IMR-90 (cell line): ENCODE data around the gene NAE1. TPM values are rescaled to one million over a fixed set of nuclear protein-coding genes. Genes with fewer than 3 reads are reported as not detected.

Experiments used
- ATAC-seq: fragments of 200-7000 bp; cut with Tn5 transposase; 2 replicates; pipeline ENCODE4 v1.9.1; 2020; ENCODE audit warnings: low read depth, mild to moderate bottlenecking, moderate library complexity
- BruUV-seq: library from RNA; stranded (reverse); fragments of 400-500 nt; replicated peaks from 2 replicates; lab custom pipeline; 2021; lab: Mats Ljungman, UMichigan
- CTCF ChIA-PET: fragments of 300-600 bp; formaldehyde crosslinking; extraction: SDS; loops from one replicate; lab custom pipeline; 2021; ENCODE audit warnings: antibody characterized with exemption; lab: Yijun Ruan, JAX
- POLR2A ChIA-PET: fragments of 300-600 bp; sonication (Branson Sonifier 250); formaldehyde crosslinking; loops from one replicate; lab custom pipeline; 2022; ENCODE audit warnings: antibody characterized with exemption; ENCODE audit not compliant: unreplicated experiment; lab: Charles Lee
- DNase-seq: peaks from one replicate; pipeline ENCODE4 v3.0.0; 2013
- H2AFZ ChIP-seq: replicated peaks from 2 replicates; pipeline ENCODE3; 2013; ENCODE audit warnings: low read length, mild to moderate bottlenecking; ENCODE audit not compliant: poor library complexity
- H2AK5ac ChIP-seq: 2 replicates; pipeline ENCODE4 v1.6.1; 2013; ENCODE audit warnings: low read depth, low read length, inconsistent platforms
- H2AK9ac ChIP-seq: replicated peaks from 2 replicates; pipeline ENCODE3; 2013; ENCODE audit warnings: mild to moderate bottlenecking, low read depth, low read length, moderate library complexity; ENCODE audit not compliant: poor library complexity
- H2BK120ac ChIP-seq: 2 replicates; pipeline ENCODE4 v1.6.1; 2013; ENCODE audit warnings: low read depth, low read length, inconsistent platforms
- H2BK15ac ChIP-seq: 3 replicates; pipeline ENCODE4 v1.6.1; 2013; ENCODE audit warnings: low read depth, low read length, inconsistent platforms
- H2BK20ac ChIP-seq: 2 replicates; pipeline ENCODE4 v1.6.1; 2013; ENCODE audit warnings: low read depth, mild to moderate bottlenecking, inconsistent platforms, low read length, moderate library complexity
- H2BK5ac ChIP-seq: 2 replicates; pipeline ENCODE4 v1.6.1; 2013; ENCODE audit warnings: mild to moderate bottlenecking, low read depth, low read length, inconsistent platforms; ENCODE audit not compliant: poor library complexity, severe bottlenecking
- H3K14ac ChIP-seq: replicated peaks from 2 replicates; pipeline ENCODE4 v1.6.1; 2013; ENCODE audit warnings: low read depth, low read length, inconsistent platforms
- H3K18ac ChIP-seq: 2 replicates; pipeline ENCODE4 v1.6.1; 2013; ENCODE audit warnings: low read depth, low read length, control low read depth
- H3K23ac ChIP-seq: 2 replicates; pipeline ENCODE4 v1.6.1; 2013; ENCODE audit warnings: low read depth, low read length, inconsistent platforms
- H3K27ac ChIP-seq: 2 replicates; pipeline ENCODE4 v1.5.1; 2013; ENCODE audit warnings: mild to moderate bottlenecking, control low read depth, low read length; ENCODE audit not compliant: insufficient read depth
- H3K27me3 ChIP-seq: 2 replicates; pipeline ENCODE4 v1.6.1; 2013; ENCODE audit warnings: low read length; ENCODE audit not compliant: control insufficient read depth, insufficient read depth
- H3K36me3 ChIP-seq: 2 replicates; pipeline ENCODE4 v1.6.1; 2013; ENCODE audit warnings: low read length, mixed read lengths; ENCODE audit not compliant: control insufficient read depth, insufficient read depth
- H3K4ac ChIP-seq: 2 replicates; pipeline ENCODE4 v1.6.1; 2013; ENCODE audit warnings: low read depth, low read length, inconsistent platforms
- H3K4me1 ChIP-seq: 2 replicates; pipeline ENCODE4 v1.6.1; 2013; ENCODE audit warnings: low read length, mixed read lengths; ENCODE audit not compliant: control insufficient read depth, insufficient read depth
- H3K4me2 ChIP-seq: 2 replicates; pipeline ENCODE4 v1.6.1; 2013; ENCODE audit warnings: low read depth, mild to moderate bottlenecking, control low read depth, low read length, moderate library complexity
- H3K4me3 ChIP-seq: 2 replicates; pipeline ENCODE4 v1.5.1; 2013; ENCODE audit warnings: low read depth, mild to moderate bottlenecking, control low read depth, low read length, moderate library complexity; ENCODE audit not compliant: insufficient read depth
- H3K56ac ChIP-seq: 2 replicates; pipeline ENCODE4 v1.6.1; 2013; ENCODE audit warnings: low read length, inconsistent platforms; ENCODE audit not compliant: insufficient read depth; ENCODE audit errors: extremely low read depth
- H3K79me1 ChIP-seq, 2 experiments: 2 replicates each; pipeline ENCODE4 v1.6.1; 2013; ENCODE audit warnings: low read length in 2 of 2, inconsistent platforms in 1 of 2, low read depth in 1 of 2
- H3K9ac ChIP-seq: 2 replicates; pipeline ENCODE4 v1.6.1; 2013; ENCODE audit warnings: low read depth, low read length, control low read depth
- H3K9me1 ChIP-seq: 2 replicates; pipeline ENCODE4 v1.6.1; 2013; ENCODE audit warnings: low read length, inconsistent platforms; ENCODE audit not compliant: insufficient read depth
- H3K9me3 ChIP-seq: 2 replicates; pipeline ENCODE4 v1.6.1; 2013; ENCODE audit warnings: low read length; ENCODE audit not compliant: control insufficient read depth, insufficient read depth
- H4K20me1 ChIP-seq: 2 replicates; pipeline ENCODE4 v1.6.1; 2013; ENCODE audit warnings: low read length, inconsistent platforms; ENCODE audit not compliant: insufficient read depth
- H4K5ac ChIP-seq: 2 replicates; pipeline ENCODE4 v1.6.1; 2013; ENCODE audit warnings: mild to moderate bottlenecking, low read depth, low read length, control low read depth
- H4K8ac ChIP-seq, 2 experiments: 2 replicates each; pipeline ENCODE4 v1.6.1; 2013; ENCODE audit warnings: low read depth in 2 of 2, low read length in 2 of 2, control low read depth in 1 of 2, inconsistent platforms in 1 of 2
- H4K91ac ChIP-seq: 2 replicates; pipeline ENCODE4 v1.6.1; 2013; ENCODE audit warnings: low read depth, low read length, inconsistent platforms; ENCODE audit not compliant: insufficient read depth
- CEBPB ChIP-seq: IDR thresholded peaks from 2 replicates; pipeline ENCODE4 v1.6.1; 2012; ENCODE audit warnings: low read depth, low read length, improper control_type of control experiment
- CTCF ChIP-seq: conservative IDR thresholded peaks from 2 replicates; pipeline ENCODE4 v1.5.1; 2012; ENCODE audit warnings: mild to moderate bottlenecking, low read depth, low read length, improper control_type of control experiment
- MAZ ChIP-seq: IDR thresholded peaks from 2 replicates; pipeline ENCODE4 v1.6.1; 2012; ENCODE audit warnings: low read depth, mild to moderate bottlenecking, low read length, improper control_type of control experiment, moderate library complexity, borderline replicate concordance
- MXI1 ChIP-seq: IDR thresholded peaks from 2 replicates; pipeline ENCODE4 v1.6.1; 2012; ENCODE audit warnings: low read depth, mild to moderate bottlenecking, low read length, moderate library complexity, borderline replicate concordance
- NFE2L2 ChIP-seq: fragments of 150-350 bp; IDR thresholded peaks from 2 replicates; pipeline ENCODE4 v1.6.1; 2016; ENCODE audit warnings: low read depth, mild to moderate bottlenecking, low read length
- POLR2A ChIP-seq: IDR thresholded peaks from 2 replicates; pipeline ENCODE4 v1.6.1; 2012; ENCODE audit warnings: mild to moderate bottlenecking, low read depth, low read length
- RAD21 ChIP-seq: IDR thresholded peaks from 2 replicates; pipeline ENCODE4 v1.6.1; 2012; ENCODE audit warnings: low read length, improper control_type of control experiment
- WGBS, 2 experiments: methylation state at CpG; one replicate each; pipeline versions ENCODE4 v1.1.5 to v1.1.7; 2013; ENCODE audit warnings: missing lambda C conversion rate in 2 of 2; ENCODE audit not compliant: insufficient read length in 1 of 2; ENCODE audit errors: extremely low coverage in 2 of 2; 5-methylcytosine and 5-hydroxymethylcytosine counted together
- dilution Hi-C: fragments of 300-500 bp; cut with HindIII; formaldehyde crosslinking; loops from one replicate; pipeline ENCODE4 v1.14.3; 2018; ENCODE audit warnings: low sequenced_read_pairs; ENCODE audit not compliant: unreplicated experiment
- in situ Hi-C: fragments of 300-500 bp; cut with MboI; formaldehyde crosslinking; loops from 3 replicates; pipeline ENCODE4 v1.14.3; 2019; ENCODE audit warnings: low sequenced_read_pairs, inconsistent platforms, mixed read lengths
- intact Hi-C: fragments of 100-400 bp; cut with micrococcal nuclease; formaldehyde crosslinking; loops from 2 replicates; pipeline ENCODE4 v1.10.0; 2022
- polyA plus RNA-seq, 3 experiments: library from polyadenylated mRNA; depleted of rRNA; stranded (reverse); fragments of >200 nt; gene quantifications; 2 replicates each; pipeline ENCODE4 v1.2.3, GENCODE V29; 2012; ENCODE audit warnings: low replicate concordance in 1 of 3
- total RNA-seq: library from RNA; depleted of rRNA; stranded (reverse); fragments of >200 nt; gene quantifications from 2 replicates; pipeline ENCODE4 v1.2.3, GENCODE V29; 2012

The NAE1 gene
- total and polyA plus RNA-seq, 2 of the 4 experiments (the other 2 are of a cell fraction), result 33.0 to 36.7 TPM

GRCh38 chr16:66809765-66810164 is 21.0 kb downstream of the NAE1 start:
- TF ChIP-seq POLR2A (no peak), CTCF (no peak), MAZ (no peak), MXI1 (no peak), NFE2L2 (no peak), RAD21 (no peak), CEBPB (no peak)
- Histone ChIP-seq H3K36me3 (peaks cover 29% of the 10 kb centered on the region), H3K27me3 (no peaks in the 10 kb centered on the region), H4K91ac (no peak overlapping the region), H2AK9ac (no peak overlapping the region), H3K27ac (no peak overlapping the region), H3K18ac (no peak overlapping the region), H4K20me1 (no peaks in the 10 kb centered on the region), H3K9me1 (no peaks in the 10 kb centered on the region), H2BK120ac (no peak overlapping the region), H3K4me2 (no peak overlapping the region), H2BK5ac (no peak overlapping the region), H3K23ac (no peak overlapping the region), H2BK15ac (no peak overlapping the region), H4K8ac (no peak overlapping the region), H3K4me3 (no peak overlapping the region), H3K9me3 (no peaks in the 10 kb centered on the region), H3K56ac (no peak overlapping the region), H3K9ac (no peak overlapping the region), H3K4ac (no peak overlapping the region), H2AK5ac (no peak overlapping the region), H3K79me1 (no peaks in the 10 kb centered on the region), H4K5ac (no peak overlapping the region), H3K14ac (no peak overlapping the region), H3K4me1 (no peaks in the 10 kb centered on the region), H2BK20ac (no peak overlapping the region), H2AFZ (no peak overlapping the region)
- in situ Hi-C loops (no loop called here), intact Hi-C loops (no loop called here), dilution Hi-C loops (no loop called here)
- POLR2A ChIA-PET, result no interaction called here
- WGBS, 2 experiments, result no CpG with 5 or more reads among the region's 4 CpGs
- DNase-seq, result no peak
- ATAC-seq, result no peak
- no TSS peak for BruUV-seq
- CTCF ChIA-PET, result interaction anchor here (3.1 kb wide), 1 partner anchor 21 kb away, joined by 11 read pairs; the partner anchor contains the start of gene NAE1
